Occipital lobe (tissue), 2 donors: ENCODE measurements around the gene PARP12. TPM values are rescaled to one million over a fixed set of nuclear protein-coding genes. Genes with fewer than 3 reads are reported as not detected.

Experiments
- DNase-seq: peaks from one replicate; lab custom pipeline; 2025; lab: John Stamatoyannopoulos, UW
- total RNA-seq: library from RNA; depleted of rRNA; stranded (reverse); fragments of >200 nt; gene quantifications from one replicate; pipeline ENCODE4 v1.2.3, GENCODE V29; 2014

The PARP12 gene
- total RNA-seq, 1 donor from 2014 or later = 3.0 TPM

DNA sequence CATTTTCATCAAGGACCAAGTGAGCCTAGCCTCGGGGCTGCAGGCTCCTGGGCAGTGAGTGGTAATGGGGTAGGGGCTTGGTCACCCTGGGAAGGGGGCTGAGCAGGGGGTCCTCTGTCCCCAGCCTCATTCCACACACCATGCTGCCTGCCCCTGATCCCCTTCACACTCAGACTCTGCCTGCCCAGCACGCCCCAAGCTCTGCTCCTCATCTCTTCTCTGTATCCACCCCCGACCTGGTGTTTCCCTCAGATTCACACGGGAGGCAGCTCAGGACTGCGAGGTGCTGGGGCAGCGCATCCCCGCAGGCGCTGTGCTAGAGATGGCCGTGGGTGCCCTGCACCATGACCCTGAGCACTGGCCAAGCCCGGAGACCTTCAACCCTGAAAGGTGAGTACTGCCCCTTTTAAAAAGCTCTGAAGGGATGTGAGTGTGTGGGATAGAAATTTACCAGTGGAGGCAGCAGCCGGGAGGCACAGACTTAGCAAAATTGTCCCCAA lies 47.2 kb downstream of the PARP12 start:
- no peak for DNase-seq

- DNase-seq = no peak
These were observed 48.6 kb downstream of the PARP12 start for GRCh38 chr7:140014123-140014522.

DNA sequence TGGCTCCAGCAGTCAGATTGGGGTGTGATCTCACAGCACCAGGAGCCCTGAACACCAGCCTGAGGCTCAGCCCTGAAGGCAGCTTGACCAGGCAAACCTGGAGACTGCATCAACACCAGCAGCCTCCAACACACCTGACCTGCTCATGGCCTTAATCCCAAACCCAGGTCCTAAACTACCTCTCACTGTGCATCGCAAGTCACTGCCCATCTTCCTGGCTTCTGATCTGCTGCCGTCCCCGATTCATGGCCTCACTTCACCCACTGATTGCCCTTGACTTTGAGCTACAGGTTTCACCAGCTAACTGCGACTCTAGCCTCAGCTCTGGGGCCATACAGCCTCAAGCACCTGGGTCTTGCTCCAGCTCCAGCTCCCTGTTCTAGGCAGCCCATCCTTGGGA lies 49.1 kb downstream of the PARP12 start:
- DNase-seq = no peak

- DNase-seq = no peak
These were observed 52.4 kb downstream of the PARP12 start for GRCh38 chr7:140010194-140010895.

DNA sequence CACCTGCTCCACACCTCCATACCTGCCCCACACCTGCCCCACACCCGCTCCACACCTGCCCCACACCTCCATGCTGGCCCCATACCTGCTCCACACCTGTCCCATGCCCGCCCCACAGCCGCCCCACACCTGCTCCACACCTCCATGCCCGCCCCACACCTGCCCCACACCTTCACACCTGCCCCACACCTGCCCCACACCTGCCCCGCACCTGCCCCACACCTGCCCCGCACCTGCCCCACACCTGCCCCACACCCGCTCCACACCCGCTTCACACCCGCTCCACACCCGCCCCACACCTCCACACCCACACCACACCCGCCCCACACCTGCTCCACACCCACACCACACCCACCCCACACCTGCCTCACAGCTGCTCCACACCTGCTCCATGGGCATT lies 53.0 kb downstream of the PARP12 start:
- DNase-seq = no peak

GRCh38 chr7:140008755-140009610 lies 53.8 kb downstream of the PARP12 start:
- no peak for DNase-seq

DNA sequence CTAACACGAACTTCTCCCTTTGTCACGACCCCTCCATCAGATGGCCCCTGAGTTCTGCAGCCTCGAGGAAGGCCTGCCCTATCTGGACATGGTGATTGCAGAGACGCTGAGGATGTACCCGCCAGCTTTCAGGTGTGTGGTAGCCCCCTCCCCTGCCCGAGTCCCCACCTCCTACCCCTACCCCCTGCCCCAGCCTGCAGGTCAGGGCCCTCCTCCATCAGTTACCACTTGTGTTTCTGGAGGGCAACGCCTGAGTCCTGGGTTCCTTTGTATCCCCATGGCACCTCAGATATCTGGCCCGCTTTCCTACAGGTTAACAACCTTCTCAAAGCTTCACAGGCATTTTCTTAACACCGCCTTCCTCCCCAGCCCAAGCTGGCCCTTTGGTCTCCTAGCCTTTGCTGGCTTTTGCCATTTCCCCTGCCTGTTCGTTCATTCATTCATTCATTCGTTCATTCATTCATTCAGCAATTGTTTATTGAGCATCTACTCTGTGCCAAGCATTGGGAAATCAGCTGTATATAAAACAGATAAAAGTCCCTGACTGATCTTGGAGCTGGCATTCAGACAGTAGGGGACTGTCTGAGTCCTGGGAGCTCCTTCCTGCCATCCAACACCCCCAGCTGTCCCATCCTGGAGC lies 55.6 kb downstream of the PARP12 start:
- DNase-seq = no peak

GRCh38 chr7:140006600-140006999 lies 56.2 kb downstream of the PARP12 start:
- DNase-seq = no peak

GRCh38 chr7:140005754-140006503 lies 56.8 kb downstream of the PARP12 start:
- no peak for DNase-seq

DNA sequence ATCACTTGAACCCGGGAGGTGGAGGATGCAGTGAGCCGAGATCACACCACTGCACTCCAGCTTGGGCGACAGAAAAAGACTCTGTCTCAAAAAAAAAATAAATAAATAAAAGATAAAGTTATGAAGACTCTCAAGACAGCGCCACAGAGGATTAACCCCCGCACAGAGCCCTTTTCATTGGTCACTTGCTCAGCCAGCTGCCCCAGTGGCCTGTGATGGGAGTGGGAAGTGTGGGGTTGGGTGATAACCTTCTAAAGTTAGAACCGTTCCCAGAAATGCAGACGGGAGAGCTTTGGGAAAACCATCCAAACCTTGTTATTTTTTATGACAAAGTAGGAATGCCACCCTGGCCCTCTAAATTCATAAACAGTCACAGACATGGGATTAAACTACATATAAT lies 57.4 kb downstream of the PARP12 start:
- DNase-seq = no peak

GRCh38 chr7:140004672-140005071 lies 58.1 kb downstream of the PARP12 start:
- no peak for DNase-seq

DNA sequence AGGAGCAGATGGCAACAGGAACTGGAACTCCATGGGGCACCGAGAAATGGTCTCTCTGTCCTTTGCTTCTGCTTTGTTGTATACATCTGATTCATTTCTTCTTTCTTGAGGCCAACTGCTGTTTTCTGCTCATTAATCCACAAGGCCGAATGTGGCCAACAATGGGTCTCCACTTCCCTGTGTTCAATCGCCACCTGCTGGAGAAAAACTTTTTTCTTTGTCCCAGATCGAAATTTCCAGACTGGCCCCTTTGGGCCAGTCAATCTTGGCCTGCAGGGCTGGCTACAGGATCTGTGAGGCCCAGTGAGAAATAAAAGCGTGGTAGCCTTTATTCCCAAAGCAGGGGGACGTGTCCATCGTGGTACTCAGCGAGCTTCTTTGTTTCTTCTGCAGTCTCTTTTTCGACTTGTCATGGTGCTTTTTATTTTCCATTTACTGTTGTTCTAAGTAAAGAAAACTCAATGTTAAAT lies 58.8 kb downstream of the PARP12 start:
- DNase-seq = no peak

DNA sequence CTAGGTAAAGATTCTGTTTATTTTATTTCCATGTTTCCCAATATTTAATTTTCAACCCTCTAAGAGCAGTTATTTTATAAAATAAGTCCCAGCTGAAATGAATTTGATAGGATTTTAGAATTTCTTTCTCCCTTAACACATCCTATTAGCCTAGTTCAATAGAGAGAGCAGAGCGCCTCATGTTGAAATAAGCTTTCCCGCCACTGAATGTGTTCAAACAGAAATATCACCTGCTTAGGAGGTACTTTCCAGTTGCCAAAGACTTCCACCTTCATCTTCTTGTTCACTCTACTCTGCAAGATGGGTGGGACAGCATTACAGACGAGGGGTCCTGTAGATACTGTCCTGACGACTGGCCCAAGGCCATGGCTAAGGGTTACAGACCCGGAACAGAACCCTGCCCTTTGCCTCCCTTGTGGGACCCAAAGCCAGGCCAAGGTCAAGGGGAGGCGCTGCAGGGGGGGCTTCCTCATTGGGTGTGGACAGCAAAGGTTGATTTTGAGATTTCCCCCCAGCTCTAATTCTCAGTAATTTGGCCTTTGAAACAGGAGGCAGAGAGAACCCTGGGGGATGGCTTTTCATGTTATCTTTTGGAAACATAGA lies 62.0 kb downstream of the PARP12 start:
- DNase-seq = no peak

- no peak for DNase-seq
These were observed 63.2 kb downstream of the PARP12 start for GRCh38 chr7:139999516-139999915.

- DNase-seq = no peak
These were observed 64.2 kb downstream of the PARP12 start for GRCh38 chr7:139998572-139998971.

- peak; percentile 53 for DNase-seq
These were observed 67.5 kb downstream of the PARP12 start for GRCh38 chr7:139995017-139995915.

DNA sequence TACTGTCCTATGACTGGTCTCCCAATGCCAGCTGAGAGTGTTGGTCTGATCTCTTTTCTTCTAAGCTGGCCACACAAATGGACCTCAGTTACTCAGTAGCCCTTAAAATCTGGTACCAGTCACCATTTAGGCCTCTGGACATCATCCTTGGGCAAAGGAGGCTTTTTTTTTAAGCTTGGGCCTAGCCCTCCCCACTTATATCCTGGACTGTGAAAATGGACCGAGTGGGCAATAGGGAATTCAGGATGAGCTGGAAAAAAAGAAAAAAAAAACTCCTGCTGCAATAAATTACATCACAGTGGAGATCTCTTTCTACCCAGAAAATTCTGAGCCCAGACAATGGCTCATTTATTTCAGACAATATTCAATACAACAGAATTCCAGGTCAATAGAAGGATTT lies 68.4 kb downstream of the PARP12 start:
- no peak for DNase-seq

DNA sequence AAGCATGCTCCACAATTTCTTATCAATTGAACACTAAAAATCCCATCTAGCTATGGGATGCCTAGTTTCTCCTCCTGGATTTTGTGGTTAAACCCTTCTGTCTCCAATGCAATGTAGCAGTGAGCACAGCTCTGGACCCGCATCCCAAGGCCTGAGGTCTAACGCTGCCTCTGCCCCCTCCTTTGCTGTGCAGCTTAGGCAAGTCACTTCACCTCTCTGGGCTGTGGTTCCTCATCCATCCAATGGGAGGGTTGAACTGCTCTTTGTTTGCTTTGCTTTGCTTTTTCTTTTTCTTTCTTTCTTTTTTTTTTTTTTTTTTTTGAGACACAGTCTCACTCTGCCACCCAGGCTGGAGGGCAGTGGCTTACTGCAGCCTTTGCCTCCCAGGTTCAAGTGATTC lies 69.2 kb downstream of the PARP12 start:
- no peak for DNase-seq

GRCh38 chr7:139993169-139993568 lies 69.6 kb downstream of the PARP12 start:
- DNase-seq = no peak
